NCI-H1694 treated with DMSO at 0.1 percent for 48 hours (cell line): Measurements from ENCODE around the gene UNC50.

Experiments used
- DNase-seq: peaks from one replicate; lab custom pipeline; 2025; lab: John Stamatoyannopoulos, UW

The UNC50 gene

GRCh38 chr2:98664323-98664722, 55.9 kb downstream of the UNC50 start:
- DNase-seq = no peak

- no peak for DNase-seq
Measured at GRCh38 chr2:98665677-98666076, 57.3 kb downstream of the UNC50 start.
